NCI-H1417 (cell line): ENCODE results near the gene RARG.
"Not testable (repeated sequence)": the region's sequence is repeated elsewhere in the genome, so short reads cannot be mapped to it uniquely, and the experiment has no call there.

Experiments
- DNase-seq, 3 experiments: peaks; one replicate each; lab custom pipeline; 2025; lab: John Stamatoyannopoulos, UW

Gene RARG

GRCh38 chr12:53170876-53171724 lies 60.9 kb downstream of the RARG start:
- DNase-seq, result no peak

- no peak for DNase-seq
Observed at GRCh38 chr12:53170215-53170614, 61.8 kb downstream of the RARG start.

GRCh38 chr12:53169644-53170043 lies 62.4 kb downstream of the RARG start:
- DNase-seq, result no peak

- peak in 1 of 3 experiments; percentile 10 for DNase-seq
Observed at GRCh38 chr12:53166837-53167236, 65.2 kb downstream of the RARG start.

GRCh38 chr12:53163008-53163407 lies 69.0 kb downstream of the RARG start:
- DNase-seq, result not testable (repeated sequence)

- no peak for DNase-seq
Observed at GRCh38 chr12:53161119-53161911, 70.7 kb downstream of the RARG start.

GRCh38 chr12:53160673-53161072 lies 71.3 kb downstream of the RARG start:
- no peak for DNase-seq
